Sigmoid colon (tissue), 4 donors: Measurements from ENCODE around the gene YEATS4.

Experiments used
- CTCF ChIP-seq, 4 experiments: fragments of 450-650 bp in 3 of 4; fragments of 200-600 bp in 1 of 4; IDR thresholded peaks; one replicate each; pipeline ENCODE4 v1.5.1; 2016 to 2019; ENCODE audit warnings: antibody characterized with exemption in 4 of 4, mild to moderate bottlenecking in 3 of 4, moderate library complexity in 2 of 4
- POLR2AphosphoS5 ChIP-seq, 4 donors: sonication (generic); formaldehyde crosslinking; IDR thresholded peaks; one replicate each; pipeline ENCODE4 v1.6.1; 2017; ENCODE audit warnings: antibody characterized with exemption in 4 of 4

- TF ChIP-seq POLR2AphosphoS5 (IDR thresholded peaks at IDR 0.05) (no peak), CTCF (IDR thresholded peaks at IDR 0.05) (no peak)
These were observed 46.0 kb downstream of the YEATS4 start for GRCh38 chr12:69405566-69405865.
